ENCODE measurements around the gene ACLY. TPM values are rescaled to one million over a fixed set of nuclear protein-coding genes. Genes with fewer than 3 reads are reported as not detected.

The ACLY gene
- 247 to 312 TPM (median 289 TPM) in 5 replicates for total RNA-seq (2022; extraction: Qiagen RNA extraction; ENCODE audit: low read depth)

GRCh38 chr17:41918314-41919164 lies at the start of gene ACLY:
Gene ACLY, minus strand, starts transcription at chr17:41918951. Its CDS starts 5,078 bp downstream, at chr17:41913873.

GRCh38 chr17:41966463-41967140 lies 47.9 kb upstream of the ACLY start, which contains the start of gene CNP:
Gene CNP, plus strand, starts transcription at chr17:41966795. Its CDS starts 90 bp downstream, at chr17:41966885.

GRCh38 chr17:41930009-41930832 lies 11.5 kb upstream of the ACLY start, which contains the start of gene ODAD4:
Gene ODAD4, plus strand, starts transcription at chr17:41930617. Its CDS starts 107 bp downstream, at chr17:41930724.

GRCh38 chr17:41864836-41865595 lies 53.7 kb downstream of the ACLY start, which contains the start of gene KLHL11:
Gene KLHL11, minus strand, starts transcription at chr17:41865423. Its CDS starts 53 bp downstream, at chr17:41865370.

GRCh38 chr17:41837761-41838538 lies 80.8 kb downstream of the ACLY start, which contains the start of gene KLHL10:
Gene KLHL10, plus strand, starts transcription at chr17:41837825. Its CDS starts 108 bp downstream, at chr17:41837933.

GRCh38 chr17:41835800-41836549 lies 82.8 kb downstream of the ACLY start, which contains the start of gene NT5C3B:
Gene NT5C3B, minus strand, starts transcription at chr17:41836232. Its CDS starts 39 bp downstream, at chr17:41836193.

Other genes with a start within 250 kb of the ACLY start
- gene EIF1, start 230.1 kb downstream of the ACLY start, total RNA-seq (2022; extraction: Qiagen RNA extraction; ENCODE audit: low read depth), result 1,141 to 1,532 TPM (median 1,312 TPM) in 5 replicates
- 0.42 TPM in 1 of 5 replicates, not detected in the others for gene GAST, start 206.6 kb downstream of the ACLY start, total RNA-seq (2022; extraction: Qiagen RNA extraction; ENCODE audit: low read depth)
- 1.1 to 2.3 TPM (median 1.5 TPM) in 5 replicates for gene HAP1, start 184.3 kb downstream of the ACLY start, total RNA-seq (2022; extraction: Qiagen RNA extraction; ENCODE audit: low read depth)
- 91.7 to 132 TPM (median 123 TPM) in 5 replicates for gene JUP, start 132.2 kb downstream of the ACLY start, total RNA-seq (2022; extraction: Qiagen RNA extraction; ENCODE audit: low read depth)
- 25.8 to 38.7 TPM (median 35.0 TPM) in 5 replicates for gene P3H4, start 107.0 kb downstream of the ACLY start, total RNA-seq (2022; extraction: Qiagen RNA extraction; ENCODE audit: low read depth)
- gene FKBP10, start 105.9 kb downstream of the ACLY start, total RNA-seq (2022; extraction: Qiagen RNA extraction; ENCODE audit: low read depth), result 86.7 to 109 TPM (median 106 TPM) in 5 replicates
- 103 to 113 TPM (median 108 TPM) in 5 replicates for gene NT5C3B, start 82.7 kb downstream of the ACLY start, total RNA-seq (2022; extraction: Qiagen RNA extraction; ENCODE audit: low read depth)
- gene KLHL10, start 81.1 kb downstream of the ACLY start, total RNA-seq (2022; extraction: Qiagen RNA extraction; ENCODE audit: low read depth), result not detected in 5 replicates
- 1.7 to 3.8 TPM (median 2.9 TPM) in 5 replicates for gene KLHL11, start 53.5 kb downstream of the ACLY start, total RNA-seq (2022; extraction: Qiagen RNA extraction; ENCODE audit: low read depth)
- gene ODAD4, start 11.7 kb upstream of the ACLY start, total RNA-seq (2022; extraction: Qiagen RNA extraction; ENCODE audit: low read depth), result 0.98 to 1.6 TPM (median 1.3 TPM) in 5 replicates
- 55.5 to 71.2 TPM (median 67.9 TPM) in 5 replicates for gene CNP, start 47.8 kb upstream of the ACLY start, total RNA-seq (2022; extraction: Qiagen RNA extraction; ENCODE audit: low read depth)
- gene DNAJC7, start 98.5 kb upstream of the ACLY start, total RNA-seq (2022; extraction: Qiagen RNA extraction; ENCODE audit: low read depth), result 111 to 123 TPM (median 118 TPM) in 5 replicates
- 42.0 to 45.8 TPM (median 44.8 TPM) in 5 replicates for gene NKIRAS2, start 101.1 kb upstream of the ACLY start, total RNA-seq (2022; extraction: Qiagen RNA extraction; ENCODE audit: low read depth)
- 0.48 to 0.94 TPM (median 0.69 TPM) in 5 replicates for gene C17orf113, start 131.7 kb upstream of the ACLY start, total RNA-seq (2022; extraction: Qiagen RNA extraction; ENCODE audit: low read depth)
- 0.14 to 0.32 TPM (median 0.27 TPM) in 4 of 5 replicates, not detected in the other for gene ZNF385C, start 179.5 kb upstream of the ACLY start, total RNA-seq (2022; extraction: Qiagen RNA extraction; ENCODE audit: low read depth)
- gene DHX58, start 193.8 kb upstream of the ACLY start, total RNA-seq (2022; extraction: Qiagen RNA extraction; ENCODE audit: low read depth), result 0.18 to 0.69 TPM (median 0.51 TPM) in 5 replicates
- gene KAT2A, start 202.4 kb upstream of the ACLY start, total RNA-seq (2022; extraction: Qiagen RNA extraction; ENCODE audit: low read depth), result 36.5 to 47.8 TPM (median 45.1 TPM) in 5 replicates
- gene HSPB9, start 203.9 kb upstream of the ACLY start, total RNA-seq (2022; extraction: Qiagen RNA extraction; ENCODE audit: low read depth), result 0.08 TPM in 1 of 5 replicates, not detected in the others
- 222 to 266 TPM (median 257 TPM) in 5 replicates for gene RAB5C, start 236.0 kb upstream of the ACLY start, total RNA-seq (2022; extraction: Qiagen RNA extraction; ENCODE audit: low read depth)